Motor neuron (in vitro differentiated cells): Measurements from ENCODE around the gene KCNH4. TPM values are rescaled to one million over a fixed set of nuclear protein-coding genes. Genes with fewer than 3 reads are reported as not detected.
A peak's percentile ranks its signal among the peaks of the same experiment; 100 is the strongest.
"Not testable (repeated sequence)": the region's sequence is repeated elsewhere in the genome, so short reads cannot be mapped to it uniquely, and the experiment has no call there.

Experiments
- ATAC-seq, 8 experiments: fragments of 200-7000 bp; cut with Tn5 transposase; replicated peaks in 6 of 8; 2 replicates each; pipeline ENCODE4 v1.8.0; 2021; ENCODE audit warnings: mild to moderate bottlenecking in 8 of 8, moderate library complexity in 8 of 8
- H3K27ac ChIP-seq, 2 donors: fragments of 250-450 bp; sonication (Bioruptor Pico); 2 replicates each; pipeline ENCODE4 v1.9.0; 2021; ENCODE audit warnings: antibody characterized with exemption in 2 of 2, mild to moderate bottlenecking in 2 of 2, moderate library complexity in 1 of 2
- H3K4me1 ChIP-seq, 2 donors: fragments of 250-450 bp; sonication (Bioruptor Pico); replicated peaks in 1 of 2; 2 replicates each; pipeline ENCODE4 v1.6.1; 2021; ENCODE audit warnings: antibody characterized with exemption in 2 of 2, mild to moderate bottlenecking in 2 of 2, moderate library complexity in 1 of 2
- H3K4me3 ChIP-seq, 5 donors: fragments of 250-450 bp; sonication (Bioruptor Pico); 2 replicates each; pipeline ENCODE4 v1.9.0; 2021; ENCODE audit warnings: antibody characterized with exemption in 5 of 5, mild to moderate bottlenecking in 5 of 5, moderate library complexity in 4 of 5
- WGBS, 10 experiments: fragments of 450-650 bp; shearing (Covaris generic); methylation state at CpG; one replicate each; pipeline ENCODE4 v1.0.0; 2022; 5-methylcytosine and 5-hydroxymethylcytosine counted together
- in situ Hi-C, 9 experiments: fragments of 400-800 bp; cut with MboI; loops; one replicate each; pipeline ENCODE4 v1.15.0; 2021; ENCODE audit warnings: low sequenced_read_pairs in 9 of 9, low pct_unique_long_range_greater_than_20kb in 2 of 9; ENCODE audit not compliant: unreplicated experiment in 9 of 9
- total RNA-seq, 8 experiments: library from RNA; unstranded; fragments of 300-600 nt; gene quantifications; 2 replicates each; pipeline versions ENCODE4 v1.2.3 to v1.2.4, GENCODE V29; 2022

Gene KCNH4
- total RNA-seq, 8 experiments from 2014 or later = 0.13 to 0.33 (median 0.20) TPM

- in situ Hi-C loops = no loop called here
- 50 to 100% (median 61%) methylated on average over 1 to 4 of the region's 22 CpGs; no CpG with 5 or more reads in 3 of the 10 experiments for WGBS, 10 experiments
Observed at GRCh38 chr17:42163696-42164407, 17.1 kb downstream of the KCNH4 start.

GRCh38 chr17:42163113-42163512 is 17.8 kb downstream of the KCNH4 start:
- in situ Hi-C loops = no loop called here
- Histone ChIP-seq H3K4me3 (no peak overlapping the region), H3K27ac (no peak overlapping the region), H3K4me1 (peaks cover 5 to 6% of the 10 kb centered on the region in 2 donors)
- 10 to 80% (median 40%) methylated on average over 1 to 3 of the region's 8 CpGs; no CpG with 5 or more reads in 7 of the 10 experiments for WGBS, 10 experiments
- peak in 7 of 8 experiments; percentile 9 to 35 (median 17) for ATAC-seq

More at GRCh38 chr17:42163696-42164407, 17.1 kb downstream of the KCNH4 start:
- Histone ChIP-seq H3K27ac (no peak overlapping the region), H3K4me3 (no peak overlapping the region), H3K4me1 (peaks cover 5 to 6% of the 10 kb centered on the region in 2 donors)
- peak in 5 of 8 experiments; percentile 23 to 49 (median 33) for ATAC-seq

- no peak for ATAC-seq
- no peak overlapping the region for H3K4me3 ChIP-seq
- peaks cover 5 to 6% of the 10 kb centered on the region in 2 donors for H3K4me1 ChIP-seq
- 50 to 100% (median 83%) methylated on average over 1 to 7 of the region's 7 CpGs; no CpG with 5 or more reads in 3 of the 10 experiments for WGBS, 10 experiments
- in situ Hi-C loops = no loop called here
- no peak overlapping the region for H3K27ac ChIP-seq
Observed at GRCh38 chr17:42160531-42160910, 20.4 kb downstream of the KCNH4 start.

GRCh38 chr17:42159796-42160530 is 21.0 kb downstream of the KCNH4 start:
- 17 to 100% (median 76%) methylated on average over 1 to 7 of the region's 14 CpGs; no CpG with 5 or more reads in 2 of the 10 experiments for WGBS, 10 experiments
- in situ Hi-C loops = no loop called here
- Histone ChIP-seq H3K4me3 (no peak overlapping the region), H3K27ac (no peak overlapping the region), H3K4me1 (peaks cover 5 to 6% of the 10 kb centered on the region in 2 donors)
- ATAC-seq = no peak

GRCh38 chr17:42155614-42156045 is 25.3 kb downstream of the KCNH4 start:
- Histone ChIP-seq H3K4me1 (peaks cover 4 to 11% of the 10 kb centered on the region in 2 donors), H3K27ac (no peak overlapping the region), H3K4me3 (peak overlapping the region in 4 of 5 donors; percentile 32 to 94 (median 84))
- WGBS, 10 experiments = 0 to 60% (median 42%) methylated on average over 1 to 10 of the region's 17 CpGs; no CpG with 5 or more reads in 1 of the 10 experiments
- in situ Hi-C loops = no loop called here
- no peak for ATAC-seq

- WGBS, 10 experiments = 0 to 20% (median 4%) methylated on average over 1 to 8 of the region's 15 CpGs; no CpG with 5 or more reads in 1 of the 10 experiments
- in situ Hi-C loops = no loop called here
- Histone ChIP-seq H3K4me1 (peaks cover 4 to 11% of the 10 kb centered on the region in 2 donors), H3K4me3 (peak overlapping the region; percentile 67 to 94 (median 87)), H3K27ac (peak overlapping the region; percentile 33 to 75)
- ATAC-seq = peak in 1 of 8 experiments; percentile 2
Observed at GRCh38 chr17:42153919-42154742, 26.8 kb downstream of the KCNH4 start.

DNA sequence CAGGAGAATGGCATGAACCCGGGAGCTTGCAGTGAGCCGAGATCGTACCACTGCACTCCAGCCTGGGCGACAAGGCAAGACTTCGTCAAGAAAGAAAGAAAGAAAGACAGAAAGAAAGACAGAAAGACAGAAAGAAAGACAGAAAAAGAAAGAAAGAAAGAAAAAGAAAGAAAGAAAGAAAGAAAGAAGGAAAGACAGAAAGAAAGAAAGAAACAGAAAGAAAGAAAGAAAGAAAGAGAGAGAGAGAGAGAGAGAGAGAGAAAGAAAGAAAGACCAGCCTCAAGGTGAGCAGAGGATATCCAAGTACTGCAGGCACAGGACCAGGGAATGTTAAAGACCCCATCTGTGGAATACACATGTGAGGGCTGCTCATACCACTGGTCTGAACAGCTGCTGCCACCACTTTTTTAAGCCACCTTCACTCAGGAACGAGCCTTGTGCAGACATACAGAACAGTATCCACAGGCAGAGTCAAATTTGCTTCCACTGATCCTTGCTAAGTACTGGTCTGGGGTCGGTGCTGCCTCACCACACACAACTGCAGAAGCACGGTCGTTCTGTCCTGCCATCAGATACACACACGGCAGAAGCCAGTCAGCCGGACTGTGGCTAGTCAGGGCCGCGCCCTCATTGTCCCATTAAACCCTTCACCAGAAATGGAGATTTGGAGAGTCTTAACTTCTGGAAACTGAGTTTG is 33.9 kb downstream of the KCNH4 start:
- Histone ChIP-seq H3K4me3 (no peak overlapping the region), H3K4me1 (peaks cover 7 to 13% of the 10 kb centered on the region in 2 donors), H3K27ac (no peak overlapping the region)
- 74 to 100% (median 89%) methylated on average over 2 to 11 of the region's 13 CpGs for WGBS, 10 experiments
- ATAC-seq = no peak
- in situ Hi-C loops = no loop called here

- H3K4me3 ChIP-seq, in situ Hi-C loops, ATAC-seq, H3K27ac ChIP-seq: not testable (repeated sequence)
- H3K4me1 ChIP-seq = peaks cover 17 to 19% of the 10 kb centered on the region in 2 donors
- 77 to 100% (median 94%) methylated on average over 1 to 4 of the region's 4 CpGs; no CpG with 5 or more reads in 2 of the 10 experiments for WGBS, 10 experiments
Observed at GRCh38 chr17:42143138-42143537, 37.8 kb downstream of the KCNH4 start.

DNA sequence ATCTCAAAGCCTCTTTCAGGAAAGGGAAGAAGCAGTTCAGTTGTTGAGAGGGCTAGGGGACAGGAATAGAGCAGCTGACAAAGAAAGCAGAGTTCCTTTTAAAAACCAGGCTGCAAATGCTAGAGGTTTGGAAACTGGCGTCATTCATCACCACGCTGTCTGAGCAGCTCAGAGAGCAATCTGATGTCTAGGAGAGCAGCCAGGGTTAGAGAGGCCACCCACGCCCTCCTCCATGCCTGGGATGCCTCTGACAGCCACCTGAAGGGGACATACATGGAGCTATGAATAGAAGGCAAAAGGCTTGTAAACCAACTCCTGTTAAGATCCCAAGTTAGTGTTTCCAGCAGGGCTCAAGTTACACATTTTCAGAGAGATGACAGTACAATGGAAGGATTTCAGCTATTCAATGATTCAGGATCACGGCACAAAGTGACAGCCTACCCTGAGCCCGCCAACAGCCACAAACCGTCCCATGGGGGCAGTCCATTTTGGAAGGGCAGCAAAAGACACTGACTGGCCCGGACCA is 38.5 kb downstream of the KCNH4 start:
- peak overlapping the region; percentile 36 to 38 for H3K27ac ChIP-seq
- WGBS, 10 experiments = 6 to 74% (median 30%) methylated on average over 1 to 5 of the region's 7 CpGs; no CpG with 5 or more reads in 3 of the 10 experiments
- in situ Hi-C loops = no loop called here
- no peak overlapping the region for H3K4me3 ChIP-seq
- H3K4me1 ChIP-seq = peaks cover 17 to 19% of the 10 kb centered on the region in 2 donors
- ATAC-seq = peak in 6 of 8 experiments; percentile 68 to 88 (median 86)

DNA sequence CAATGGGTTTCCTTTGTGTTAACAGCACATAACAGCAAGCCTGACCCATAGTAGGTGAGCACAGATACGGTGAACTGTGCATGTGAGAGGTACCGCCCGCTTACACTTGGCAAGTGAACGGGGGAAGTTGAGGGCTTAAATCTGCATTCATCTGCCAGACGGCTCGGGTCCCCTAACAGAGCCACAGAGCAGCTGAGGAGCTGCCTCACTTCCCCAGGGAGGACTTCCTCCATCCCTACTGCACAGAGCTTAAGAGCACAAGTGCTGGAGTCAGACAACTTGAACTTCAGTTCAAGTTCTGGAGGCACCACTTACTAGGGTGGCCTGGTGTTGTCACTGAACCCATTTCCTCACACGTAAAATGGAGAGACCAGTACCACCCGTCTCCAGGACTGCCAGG is 39.6 kb downstream of the KCNH4 start:
- no peak overlapping the region for H3K27ac ChIP-seq
- WGBS, 10 experiments = 40 to 94% (median 80%) methylated on average over 1 to 6 of the region's 8 CpGs; no CpG with 5 or more reads in 5 of the 10 experiments

DNA sequence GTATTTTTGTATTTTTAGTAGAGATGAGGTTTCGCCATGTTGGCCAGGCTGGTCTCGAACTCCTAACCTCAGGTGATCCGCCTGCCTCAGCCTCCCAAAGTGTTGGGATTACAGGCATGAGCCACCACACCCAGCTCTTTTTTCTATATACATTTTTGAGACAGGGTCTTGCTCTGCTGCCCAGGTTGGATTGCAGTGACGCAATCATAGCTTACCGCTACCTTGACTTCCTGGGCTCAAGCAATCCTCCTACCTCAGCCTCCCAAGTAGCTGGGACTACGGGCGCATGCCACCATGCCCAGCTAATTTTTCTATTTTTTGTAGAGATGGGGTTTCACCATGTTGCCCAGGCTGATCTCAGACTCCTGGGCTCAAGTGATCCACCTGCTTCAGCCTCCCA is 40.3 kb downstream of the KCNH4 start:
- H3K4me3 ChIP-seq, ATAC-seq, in situ Hi-C loops, H3K27ac ChIP-seq: not testable (repeated sequence)
- 80 to 100% (median 90%) methylated on average over 1 to 7 of the region's 7 CpGs; no CpG with 5 or more reads in 5 of the 10 experiments for WGBS, 10 experiments
- H3K4me1 ChIP-seq = peaks cover 17 to 19% of the 10 kb centered on the region in 2 donors

More for the DNA sequence above, 39.6 kb downstream of the KCNH4 start:
- in situ Hi-C loops = no loop called here
- Histone ChIP-seq H3K4me3 (no peak overlapping the region), H3K4me1 (peaks cover 17 to 19% of the 10 kb centered on the region in 2 donors)
- no peak for ATAC-seq
